K562 (cell line): Measurements from ENCODE around the gene PRKAR1A. TPM values are rescaled to one million over a fixed set of nuclear protein-coding genes. Genes with fewer than 3 reads are reported as not detected.
A peak's percentile ranks its signal among the peaks of the same experiment; 100 is the strongest.

Experiments
- CCNT2 ChIP-seq: IDR thresholded peaks from 2 replicates; pipeline ENCODE4 v1.6.1; 2011; ENCODE audit warnings: borderline replicate concordance, low read depth, mild to moderate bottlenecking, moderate library complexity, mixed read lengths, low read length; ENCODE audit not compliant: insufficient read length; ENCODE audit errors: extremely low read depth
- GATAD2A ChIP-seq: fragments of 450-650 bp; IDR thresholded peaks from 2 replicates; pipeline ENCODE4 v1.6.1; 2017
- HOMEZ ChIP-seq: fragments of 250-450 bp; sonication (Bioruptor Pico); IDR thresholded peaks from 2 replicates; pipeline ENCODE4 v1.4.0; 2020; ENCODE audit warnings: mild to moderate bottlenecking, moderate library complexity
- LCOR ChIP-seq: sonication (generic); formaldehyde crosslinking; IDR thresholded peaks from 2 replicates; pipeline ENCODE4 v1.8.0; 2022; ENCODE audit warnings: mild to moderate bottlenecking, missing genetic modification reagents
- MYNN ChIP-seq, 2 experiments: sonication (generic); formaldehyde crosslinking in 1 of 2; IDR thresholded peaks; 2 replicates each; pipeline versions ENCODE4 v1.5.0 to v1.6.1; 2016 to 2020; ENCODE audit warnings: antibody characterized with exemption in 1 of 2, missing genetic modification reagents in 1 of 2
- NCOR1 ChIP-seq: fragments of 450-650 bp; IDR thresholded peaks from 2 replicates; pipeline ENCODE4 v1.6.1; 2016; ENCODE audit warnings: mild to moderate bottlenecking, moderate library complexity
- PHF20 ChIP-seq: fragments of 450-650 bp; IDR thresholded peaks from 2 replicates; pipeline ENCODE4 v1.6.1; 2018; ENCODE audit not compliant: partially characterized antibody
- RBM14 ChIP-seq: fragments of 200-400 bp; formaldehyde crosslinking; IDR thresholded peaks from 2 replicates; pipeline ENCODE4 v1.6.1; 2018; ENCODE audit warnings: low read depth, mild to moderate bottlenecking, low read length, moderate library complexity, borderline replicate concordance; ENCODE audit not compliant: insufficient read depth
- RCOR1 ChIP-seq, 2 experiments: IDR thresholded peaks; 2 replicates each; pipeline ENCODE4 v1.6.1; 2012; ENCODE audit warnings: low read depth in 2 of 2, low read length in 2 of 2, borderline replicate concordance in 1 of 2, improper control_type of control experiment in 1 of 2
- RFX5 ChIP-seq: IDR thresholded peaks from 2 replicates; pipeline ENCODE4 v1.6.1; 2011; ENCODE audit warnings: low read depth, mild to moderate bottlenecking, improper control_type of control experiment, low read length
- SMAD2 ChIP-seq: fragments of 150-350 bp; IDR thresholded peaks from 2 replicates; pipeline ENCODE4 v1.6.1; 2014; ENCODE audit warnings: low read depth, mild to moderate bottlenecking, low read length
- THRAP3 ChIP-seq: fragments of 450-650 bp; IDR thresholded peaks from 2 replicates; pipeline ENCODE4 v1.6.1; 2016; ENCODE audit warnings: mild to moderate bottlenecking, inconsistent platforms, borderline replicate concordance
- UBTF ChIP-seq, 2 experiments: IDR thresholded peaks; 2 replicates each; pipeline ENCODE4 v1.6.1; 2012; ENCODE audit warnings: improper control_type of control experiment in 2 of 2, low read depth in 2 of 2, low read length in 2 of 2, borderline replicate concordance in 1 of 2
- ZNF121 ChIP-seq: sonication (generic); formaldehyde crosslinking; conservative IDR thresholded peaks from 2 replicates; pipeline ENCODE4 v1.8.0; 2022; ENCODE audit warnings: missing genetic modification reagents
- ZNF511 ChIP-seq: sonication (generic); formaldehyde crosslinking; IDR thresholded peaks from 2 replicates; pipeline ENCODE4 v1.8.0; 2022; ENCODE audit warnings: mild to moderate bottlenecking, missing genetic modification reagents
- ZNF518B ChIP-seq: fragments of 250-450 bp; sonication (Bioruptor Pico); IDR thresholded peaks from 2 replicates; pipeline ENCODE4 v1.5.0; 2021; ENCODE audit warnings: mild to moderate bottlenecking, moderate library complexity
- ZNF644 ChIP-seq: fragments of 200-800 bp; sonication (Bioruptor generic); IDR thresholded peaks from 2 replicates; pipeline ENCODE4 v1.6.1; 2016; ENCODE audit warnings: low read depth, missing genetic modification characterization, missing compliant biosample characterization
- ZNF668 ChIP-seq: fragments of 250-450 bp; sonication (Bioruptor Pico); IDR thresholded peaks from 2 replicates; pipeline ENCODE4 v1.8.0; 2022; ENCODE audit warnings: mild to moderate bottlenecking, inconsistent platforms
- polyA plus RNA-seq, 8 experiments: library from polyadenylated mRNA; depleted of rRNA in 4 of 8; stranded (reverse) in 5 of 8; unstranded in 3 of 8; fragments of >200 nt; fragmentation: Nextera tagmentation in 2 of 8; fragmentation: Illumina TruSeq in 1 of 8; extraction: Ambion mirVana in 2 of 8; extraction: Trizol in 1 of 8; gene quantifications; 2 replicates each; pipeline versions ENCODE4 v1.2.1 to v1.2.3, GENCODE V29; 2011 to 2014; ENCODE audit warnings: inconsistent platforms in 1 of 8, missing spikeins in 1 of 8
- total RNA-seq, 7 experiments: library from RNA; depleted of rRNA in 6 of 7; stranded (reverse); fragments of >200 nt in 6 of 7; fragmentation: Illumina TruSeq in 2 of 7; extraction: Trizol in 2 of 7; gene quantifications; 2 replicates each; pipeline versions ENCODE4 v1.2.1 to v1.2.3, GENCODE V29; 2011 to 2021; ENCODE audit warnings: low replicate concordance in 1 of 7
- TF ChIP-seq, protein P1 (sequence below): sonication (generic); formaldehyde crosslinking; IDR thresholded peaks from 2 replicates; pipeline ENCODE4 v1.9.0; 2022; ENCODE audit warnings: mild to moderate bottlenecking, missing genetic modification reagents

PRKAR1A gene
- total and polyA plus RNA-seq, 9 of the 15 experiments (the other 6 are each of a cell fraction or from before 2014, with no cell fraction given) = 15.0 to 95.6 (median 67.5) TPM

GRCh38 chr17:68512247-68512959, at the start of gene PRKAR1A (continued):
- TF ChIP-seq HOMEZ = no peak
- TF ChIP-seq CCNT2 = peak; percentile 87
- no peak for TF ChIP-seq ZNF511 (CRISPR knock-in tag)
- peak; percentile 38 for TF ChIP-seq PHF20
- no peak for TF ChIP-seq ZNF644 (tag)
- no peak for TF ChIP-seq RFX5
- no peak for TF ChIP-seq THRAP3
- no peak for TF ChIP-seq NCOR1
- no peak for TF ChIP-seq ZNF121 (CRISPR knock-in tag)
- no peak for TF ChIP-seq LCOR
- TF ChIP-seq UBTF (IDR thresholded peaks at IDR 0.05; ENCODE audit: borderline replicate concordance in 1 of 2, low read depth in 2 of 2, low read length in 2 of 2) = 0 out of 4 replicates have a peak, but pooled peaks of 1 of the 2 experiments have one; percentile 3
- TF ChIP-seq, protein P1, sequence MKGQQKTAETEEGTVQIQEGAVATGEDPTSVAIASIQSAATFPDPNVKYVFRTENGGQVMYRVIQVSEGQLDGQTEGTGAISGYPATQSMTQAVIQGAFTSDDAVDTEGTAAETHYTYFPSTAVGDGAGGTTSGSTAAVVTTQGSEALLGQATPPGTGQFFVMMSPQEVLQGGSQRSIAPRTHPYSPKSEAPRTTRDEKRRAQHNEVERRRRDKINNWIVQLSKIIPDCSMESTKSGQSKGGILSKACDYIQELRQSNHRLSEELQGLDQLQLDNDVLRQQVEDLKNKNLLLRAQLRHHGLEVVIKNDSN (CRISPR knock-in tag) = no peak
- TF ChIP-seq RCOR1 (IDR thresholded peaks at IDR 0.05; ENCODE audit: borderline replicate concordance in 1 of 2, low read depth in 2 of 2, low read length in 2 of 2) = no peak; a peak in 1 of 4 replicates
- TF ChIP-seq SMAD2 = no peak
- no peak for TF ChIP-seq MYNN (IDR thresholded peaks at IDR 0.05)
- TF ChIP-seq MYNN (CRISPR knock-in tag; IDR thresholded peaks at IDR 0.05) = no peak
- TF ChIP-seq RBM14 = no peak
- no peak for TF ChIP-seq ZNF668 (CRISPR knock-in tag)
- TF ChIP-seq ZNF518B (CRISPR knock-in tag) = no peak
- TF ChIP-seq GATAD2A = no peak
